Activated naive CD4-positive, alpha-beta T cell treated with anti-CD3 and anti-CD28 coated beads for 36 hours (primary cell): Measurements from ENCODE around the gene SIVA1. TPM values are rescaled to one million over a fixed set of nuclear protein-coding genes. Genes with fewer than 3 reads are reported as not detected.

ENCODE experiments used
- CTCF ChIA-PET: fragments of 350-600 bp; sonication (Branson Sonifier 250); formaldehyde crosslinking; loops from one replicate; lab custom pipeline; 2021; ENCODE audit warnings: antibody characterized with exemption; lab: Charles Lee
- DNase-seq: peaks from one replicate; pipeline ENCODE4 v3.0.0-alpha.2; 2020
- H3K27ac Mint-ChIP-seq: one replicate; pipeline ENCODE4 v1.8.0; 2021; ENCODE audit warnings: mild to moderate bottlenecking, mixed read lengths
- H3K27me3 Mint-ChIP-seq: one replicate; pipeline ENCODE4 v1.8.0; 2021; ENCODE audit warnings: low read depth, mixed read lengths
- H3K36me3 Mint-ChIP-seq: one replicate; pipeline ENCODE4 v1.8.0; 2021; ENCODE audit warnings: low read depth, mixed read lengths
- H3K4me1 Mint-ChIP-seq: one replicate; pipeline ENCODE4 v1.8.0; 2021; ENCODE audit warnings: low read depth, mixed read lengths
- H3K4me3 Mint-ChIP-seq: one replicate; pipeline ENCODE4 v1.8.0; 2021; ENCODE audit warnings: mild to moderate bottlenecking, moderate library complexity, mixed read lengths
- H3K9me3 Mint-ChIP-seq: one replicate; pipeline ENCODE4 v1.8.0; 2021; ENCODE audit warnings: mixed read lengths
- intact Hi-C: fragments of 100-400 bp; cut with micrococcal nuclease; formaldehyde crosslinking; loops from one replicate; pipeline ENCODE4 v1.15.1; 2023
- total RNA-seq, 2 experiments: library from RNA; stranded (reverse); gene quantifications; one replicate each; pipeline ENCODE4 v1.2.3, GENCODE V29; 2021

The SIVA1 gene
- total RNA-seq, 2 experiments from 2014 or later: 86.1 to 92.7 TPM

- CTCF ChIA-PET: no interaction called here
- H3K9me3 Mint-ChIP-seq: no peaks in the 10 kb centered on the region
- H3K4me3 Mint-ChIP-seq: no peak overlapping the region
- peaks cover 40% of the 10 kb centered on the region for H3K4me1 Mint-ChIP-seq
- H3K27ac Mint-ChIP-seq: no peak overlapping the region
- intact Hi-C loops: no loop called here
- no peak for DNase-seq
- H3K27me3 Mint-ChIP-seq: no peaks in the 10 kb centered on the region
- peaks cover 3% of the 10 kb centered on the region for H3K36me3 Mint-ChIP-seq
These were observed 37.1 kb downstream of the SIVA1 start for GRCh38 chr14:104789752-104790743.

GRCh38 chr14:104791425-104791824, 38.5 kb downstream of the SIVA1 start:
- no peaks in the 10 kb centered on the region for H3K27me3 Mint-ChIP-seq
- intact Hi-C loops: no loop called here
- DNase-seq: no peak
- no peak overlapping the region for H3K27ac Mint-ChIP-seq
- peaks cover 3% of the 10 kb centered on the region for H3K36me3 Mint-ChIP-seq
- no peak overlapping the region for H3K4me3 Mint-ChIP-seq
- CTCF ChIA-PET: interaction anchor here (0.7 kb wide), 1 partner anchor 235 kb away, joined by 3 read pairs; no protein-coding TSS in a partner anchor
- no peaks in the 10 kb centered on the region for H3K9me3 Mint-ChIP-seq
- peaks cover 41% of the 10 kb centered on the region for H3K4me1 Mint-ChIP-seq

- CTCF ChIA-PET: no interaction called here
- Mint-ChIP-seq H3K4me3 (no peak overlapping the region), H3K9me3 (no peaks in the 10 kb centered on the region), H3K27me3 (no peaks in the 10 kb centered on the region), H3K36me3 (peaks cover 3% of the 10 kb centered on the region), H3K4me1 (peaks cover 39% of the 10 kb centered on the region), H3K27ac (no peak overlapping the region)
- intact Hi-C loops: no loop called here
- DNase-seq: no peak
These were observed 39.3 kb downstream of the SIVA1 start for GRCh38 chr14:104792101-104792884.

GRCh38 chr14:104792945-104793702, 40.2 kb downstream of the SIVA1 start:
- CTCF ChIA-PET: no interaction called here
- no peaks in the 10 kb centered on the region for H3K9me3 Mint-ChIP-seq
- H3K36me3 Mint-ChIP-seq: peaks cover 3% of the 10 kb centered on the region
- intact Hi-C loops: no loop called here
- H3K27me3 Mint-ChIP-seq: no peaks in the 10 kb centered on the region
- H3K27ac Mint-ChIP-seq: no peak overlapping the region
- no peak for DNase-seq
- peak overlapping the region; percentile 18 for H3K4me3 Mint-ChIP-seq
- peaks cover 37% of the 10 kb centered on the region for H3K4me1 Mint-ChIP-seq

GRCh38 chr14:104793703-104793959, 40.7 kb downstream of the SIVA1 start:
- Mint-ChIP-seq H3K4me1 (peaks cover 36% of the 10 kb centered on the region), H3K36me3 (peaks cover 3% of the 10 kb centered on the region), H3K27ac (no peak overlapping the region), H3K27me3 (no peaks in the 10 kb centered on the region), H3K4me3 (peak overlapping the region; percentile 84), H3K9me3 (no peaks in the 10 kb centered on the region)
- intact Hi-C loops: no loop called here
- DNase-seq: no peak
- CTCF ChIA-PET: no interaction called here

- no peaks in the 10 kb centered on the region for H3K9me3 Mint-ChIP-seq
- intact Hi-C loops: loop anchor here (1.0 kb wide), 1 partner anchor 42 kb away; no protein-coding TSS in a partner anchor
- CTCF ChIA-PET: no interaction called here
- H3K36me3 Mint-ChIP-seq: peaks cover 3% of the 10 kb centered on the region
- H3K4me1 Mint-ChIP-seq: peaks cover 36% of the 10 kb centered on the region
- DNase-seq: peak; percentile 48
- no peak overlapping the region for H3K27ac Mint-ChIP-seq
- H3K27me3 Mint-ChIP-seq: no peaks in the 10 kb centered on the region
- peak overlapping the region; percentile 84 for H3K4me3 Mint-ChIP-seq
These were observed 41.2 kb downstream of the SIVA1 start for GRCh38 chr14:104794099-104794498.

GRCh38 chr14:104794631-104794992, 41.7 kb downstream of the SIVA1 start:
- Mint-ChIP-seq H3K27me3 (no peaks in the 10 kb centered on the region), H3K27ac (no peak overlapping the region), H3K4me3 (peak overlapping the region; percentile 84), H3K36me3 (peaks cover 3% of the 10 kb centered on the region), H3K9me3 (no peaks in the 10 kb centered on the region), H3K4me1 (peaks cover 36% of the 10 kb centered on the region)
- CTCF ChIA-PET: no interaction called here
- intact Hi-C loops: loop anchor here (1.0 kb wide), 1 partner anchor 42 kb away; no protein-coding TSS in a partner anchor
- no peak for DNase-seq

GRCh38 chr14:104794993-104795780, 42.2 kb downstream of the SIVA1 start, which contains the start of gene AKT1:
TSS of gene AKT1 (minus strand) at chr14:104795748. CDS start at chr14:104792643, 3,105 bp downstream.
- peaks cover 38% of the 10 kb centered on the region for H3K4me1 Mint-ChIP-seq
- no peaks in the 10 kb centered on the region for H3K9me3 Mint-ChIP-seq
- H3K36me3 Mint-ChIP-seq: peaks cover 3% of the 10 kb centered on the region
- H3K27ac Mint-ChIP-seq: peak within 1 kb of the TSS; percentile 65
- intact Hi-C loops: loop anchor here (1.0 kb wide), 1 partner anchor 43 kb away; no protein-coding TSS in a partner anchor
- CTCF ChIA-PET: no interaction called here
- no peaks in the 10 kb centered on the region for H3K27me3 Mint-ChIP-seq
- H3K4me3 Mint-ChIP-seq: peak within 1 kb of the TSS; percentile 84
- DNase-seq: peak; percentile 23

GRCh38 chr14:104795781-104796686, 43.1 kb downstream of the SIVA1 start:
- peak; percentile 60 for DNase-seq
- H3K9me3 Mint-ChIP-seq: no peaks in the 10 kb centered on the region
- CTCF ChIA-PET: interaction anchor here (0.7 kb wide), 1 partner anchor 108 kb away, joined by 3 read pairs; no protein-coding TSS in a partner anchor
- no peaks in the 10 kb centered on the region for H3K27me3 Mint-ChIP-seq
- peaks cover 36% of the 10 kb centered on the region for H3K4me1 Mint-ChIP-seq
- peak overlapping the region; percentile 64 for H3K4me3 Mint-ChIP-seq
- H3K27ac Mint-ChIP-seq: peak overlapping the region; percentile 65
- peaks cover 3% of the 10 kb centered on the region for H3K36me3 Mint-ChIP-seq
- intact Hi-C loops: loop anchor here (1.0 kb wide), 1 partner anchor 30 kb away; no protein-coding TSS in a partner anchor

GRCh38 chr14:104796687-104797081, 43.7 kb downstream of the SIVA1 start:
- Mint-ChIP-seq H3K36me3 (peaks cover 1% of the 10 kb centered on the region), H3K9me3 (no peaks in the 10 kb centered on the region), H3K27me3 (no peaks in the 10 kb centered on the region), H3K4me3 (peak overlapping the region; percentile 64), H3K27ac (no peak overlapping the region), H3K4me1 (peaks cover 34% of the 10 kb centered on the region)
- no peak for DNase-seq
- CTCF ChIA-PET: interaction anchor here (0.7 kb wide), 1 partner anchor 108 kb away, joined by 3 read pairs; no protein-coding TSS in a partner anchor
- intact Hi-C loops: loop anchor here (1.0 kb wide), 1 partner anchor 30 kb away; no protein-coding TSS in a partner anchor
